Fibroblast of mammary gland (primary cell): ENCODE results near the gene LRRC8A.

Source experiments
- DNase-seq: peaks from one replicate; pipeline ENCODE4 v3.0.0-alpha.2; 2010; ENCODE audit warnings: low read depth
- H3K4me3 ChIP-seq: 2 replicates; pipeline ENCODE4 v1.5.1; 2011; ENCODE audit warnings: low read depth, mild to moderate bottlenecking, low read length, moderate library complexity; ENCODE audit not compliant: control insufficient read depth
- CTCF ChIP-seq: conservative IDR thresholded peaks from 2 replicates; pipeline ENCODE4 v1.5.1; 2011; ENCODE audit warnings: low read depth, low read length, inconsistent platforms; ENCODE audit not compliant: control insufficient read depth, insufficient read depth

Gene LRRC8A

GRCh38 chr9:128916745-128917144 is 34.8 kb downstream of the LRRC8A start:
- no peak overlapping the region for H3K4me3 ChIP-seq
- no peak for DNase-seq
- no peak for TF ChIP-seq CTCF

GRCh38 chr9:128917151-128917849 is 35.4 kb downstream of the LRRC8A start:
- H3K4me3 ChIP-seq: no peak overlapping the region
- peak; percentile 88 for DNase-seq

GRCh38 chr9:128918921-128919320 is 37.0 kb downstream of the LRRC8A start:
- no peak for DNase-seq
- no peak overlapping the region for H3K4me3 ChIP-seq
- no peak for TF ChIP-seq CTCF

More at GRCh38 chr9:128917151-128917849, 35.4 kb downstream of the LRRC8A start:
- no peak for TF ChIP-seq CTCF

GRCh38 chr9:128919402-128920089 is 37.6 kb downstream of the LRRC8A start:
- no peak overlapping the region for H3K4me3 ChIP-seq
- DNase-seq: no peak
- no peak for TF ChIP-seq CTCF

- DNase-seq: peak; percentile 92
- TF ChIP-seq CTCF: no peak
- H3K4me3 ChIP-seq: no peak within 1 kb of the TSS
These were observed 38.6 kb downstream of the LRRC8A start, which contains the start of gene PHYHD1 for GRCh38 chr9:128920381-128921058. PHYHD1 (plus strand) TSS chr9:128920982; CDS start chr9:128922324, 1,342 bp downstream.

- no peak for TF ChIP-seq CTCF
- H3K4me3 ChIP-seq: peak overlapping the region; percentile 36
- peak; percentile 54 for DNase-seq
These were observed 40.2 kb downstream of the LRRC8A start for GRCh38 chr9:128921881-128922763.
